Lower lobe of right lung (tissue), 2 donors: ENCODE measurements around the gene LIMS2. TPM values are rescaled to one million over a fixed set of nuclear protein-coding genes. Genes with fewer than 3 reads are reported as not detected.

ENCODE experiments used
- ATAC-seq, 2 donors: fragments of 200-7000 bp; cut with Tn5 transposase; one replicate each; pipeline ENCODE4 v1.9.1; 2020 to 2022; ENCODE audit warnings: mild to moderate bottlenecking in 2 of 2, moderate library complexity in 2 of 2
- DNase-seq: peaks from one replicate; pipeline ENCODE4 v3.0.0-alpha.2; 2020
- H3K27ac ChIP-seq: fragments of 200-600 bp; one replicate; pipeline ENCODE4 v1.8.0; 2022
- H3K27me3 ChIP-seq: fragments of 200-600 bp; one replicate; pipeline ENCODE4 v1.8.0; 2022; ENCODE audit warnings: low read depth
- H3K36me3 ChIP-seq: fragments of 200-600 bp; one replicate; pipeline ENCODE4 v1.8.0; 2022; ENCODE audit warnings: mild to moderate bottlenecking
- H3K4me1 ChIP-seq: fragments of 200-600 bp; one replicate; pipeline ENCODE4 v1.8.0; 2022
- H3K4me3 ChIP-seq: fragments of 200-600 bp; one replicate; pipeline ENCODE4 v1.8.0; 2022; ENCODE audit warnings: mild to moderate bottlenecking
- H3K9me3 ChIP-seq: fragments of 200-600 bp; one replicate; pipeline ENCODE4 v1.8.0; 2022
- intact Hi-C: fragments of 100-400 bp; cut with DNase I; formaldehyde crosslinking; loops from one replicate; pipeline ENCODE4 v1.11.0; 2022
- total RNA-seq: library from RNA; stranded (reverse); fragmentation: NEBNext Ultra II Directional; extraction: Animal tissue kit (Norgen Biotek cat#: 25700); gene quantifications from one replicate; pipeline ENCODE4 v1.2.1, GENCODE V29; 2021
- TF ChIP-seq, protein P1 (sequence below): fragments of 200-600 bp; IDR thresholded peaks from one replicate; pipeline ENCODE4 v1.8.0; 2022; ENCODE audit warnings: antibody characterized with exemption, mild to moderate bottlenecking
- donor health status: DM: no; HTN: yes; CAD: no; lungs with severe emphysema.

Gene LIMS2
- total RNA-seq, 1 donor from 2014 or later, result 148 TPM

DNA sequence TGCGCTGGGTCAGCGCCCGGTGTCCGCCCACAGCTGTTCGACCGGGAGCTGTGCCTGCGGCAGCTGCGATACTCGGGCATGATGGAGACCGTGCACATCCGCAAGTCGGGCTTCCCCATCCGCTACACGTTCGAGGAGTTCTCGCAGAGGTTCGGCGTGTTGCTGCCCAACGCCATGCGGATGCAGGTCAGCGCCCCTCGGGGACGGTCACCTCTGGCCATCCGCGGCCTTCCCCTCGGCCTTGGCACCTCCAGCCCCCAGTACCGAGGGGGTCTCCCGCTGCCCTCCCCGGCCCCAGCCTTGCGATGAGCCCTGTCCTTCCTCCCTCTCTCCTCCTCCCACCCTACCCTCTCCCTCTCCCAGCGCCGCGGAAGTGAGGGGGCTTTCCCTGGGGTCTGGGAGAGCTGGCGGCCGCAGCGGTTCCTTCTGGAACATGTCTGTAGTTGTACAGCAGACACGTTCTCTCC, 82.5 kb downstream of the LIMS2 start:
- intact Hi-C loops, result no loop called here
- ATAC-seq, result no peak
- TF ChIP-seq, protein P1, sequence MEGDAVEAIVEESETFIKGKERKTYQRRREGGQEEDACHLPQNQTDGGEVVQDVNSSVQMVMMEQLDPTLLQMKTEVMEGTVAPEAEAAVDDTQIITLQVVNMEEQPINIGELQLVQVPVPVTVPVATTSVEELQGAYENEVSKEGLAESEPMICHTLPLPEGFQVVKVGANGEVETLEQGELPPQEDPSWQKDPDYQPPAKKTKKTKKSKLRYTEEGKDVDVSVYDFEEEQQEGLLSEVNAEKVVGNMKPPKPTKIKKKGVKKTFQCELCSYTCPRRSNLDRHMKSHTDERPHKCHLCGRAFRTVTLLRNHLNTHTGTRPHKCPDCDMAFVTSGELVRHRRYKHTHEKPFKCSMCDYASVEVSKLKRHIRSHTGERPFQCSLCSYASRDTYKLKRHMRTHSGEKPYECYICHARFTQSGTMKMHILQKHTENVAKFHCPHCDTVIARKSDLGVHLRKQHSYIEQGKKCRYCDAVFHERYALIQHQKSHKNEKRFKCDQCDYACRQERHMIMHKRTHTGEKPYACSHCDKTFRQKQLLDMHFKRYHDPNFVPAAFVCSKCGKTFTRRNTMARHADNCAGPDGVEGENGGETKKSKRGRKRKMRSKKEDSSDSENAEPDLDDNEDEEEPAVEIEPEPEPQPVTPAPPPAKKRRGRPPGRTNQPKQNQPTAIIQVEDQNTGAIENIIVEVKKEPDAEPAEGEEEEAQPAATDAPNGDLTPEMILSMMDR, result no peak
- no peaks in the 10 kb centered on the region for H3K36me3 ChIP-seq
- no peak overlapping the region for H3K27ac ChIP-seq
- no peaks in the 10 kb centered on the region for H3K9me3 ChIP-seq
- DNase-seq, result no peak
- no peaks in the 10 kb centered on the region for H3K27me3 ChIP-seq
- no peaks in the 10 kb centered on the region for H3K4me1 ChIP-seq
- H3K4me3 ChIP-seq, result no peak overlapping the region

DNA sequence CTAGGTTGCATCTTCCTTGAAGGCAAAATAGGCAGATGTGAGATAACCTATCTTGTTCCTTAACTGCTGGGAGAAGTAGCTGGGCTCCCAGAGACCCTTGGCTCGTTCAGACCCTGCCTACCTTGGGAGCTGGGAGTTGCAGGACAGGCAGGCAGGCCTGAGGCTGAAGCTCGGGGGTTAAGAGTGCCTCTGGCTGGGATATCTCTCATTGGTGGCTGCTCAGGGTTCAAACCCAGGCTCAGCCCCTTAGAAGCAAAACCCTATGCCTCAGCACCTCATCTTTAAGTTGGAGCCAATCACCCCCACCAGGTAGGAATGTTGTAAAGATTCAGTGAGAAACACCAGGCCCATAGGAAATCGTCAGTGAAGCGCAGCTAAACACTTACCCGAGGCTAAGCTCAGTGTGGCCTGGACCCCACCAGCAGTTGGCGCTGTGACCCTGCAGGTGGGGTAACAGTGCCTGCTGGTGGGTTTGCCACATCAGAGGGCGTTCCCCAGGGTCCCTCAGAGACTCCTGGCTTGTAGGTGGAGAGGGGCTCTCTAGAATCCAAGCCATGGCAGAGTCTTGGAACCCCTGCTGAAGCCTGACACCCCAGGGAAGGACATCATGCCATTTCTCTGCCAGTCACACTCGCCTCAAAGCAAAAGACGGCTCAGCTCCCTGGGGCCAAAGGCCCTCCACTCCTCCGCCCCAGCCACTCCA, 84.0 kb downstream of the LIMS2 start:
- Histone ChIP-seq H3K4me1 (no peaks in the 10 kb centered on the region), H3K9me3 (no peaks in the 10 kb centered on the region), H3K4me3 (no peak overlapping the region), H3K36me3 (no peaks in the 10 kb centered on the region), H3K27ac (no peak overlapping the region), H3K27me3 (no peaks in the 10 kb centered on the region)
- intact Hi-C loops, result no loop called here
- TF ChIP-seq, protein P1, result peak; percentile 82
- DNase-seq (peak; percentile 70), ATAC-seq (peak; percentile 86 to 90)

DNA sequence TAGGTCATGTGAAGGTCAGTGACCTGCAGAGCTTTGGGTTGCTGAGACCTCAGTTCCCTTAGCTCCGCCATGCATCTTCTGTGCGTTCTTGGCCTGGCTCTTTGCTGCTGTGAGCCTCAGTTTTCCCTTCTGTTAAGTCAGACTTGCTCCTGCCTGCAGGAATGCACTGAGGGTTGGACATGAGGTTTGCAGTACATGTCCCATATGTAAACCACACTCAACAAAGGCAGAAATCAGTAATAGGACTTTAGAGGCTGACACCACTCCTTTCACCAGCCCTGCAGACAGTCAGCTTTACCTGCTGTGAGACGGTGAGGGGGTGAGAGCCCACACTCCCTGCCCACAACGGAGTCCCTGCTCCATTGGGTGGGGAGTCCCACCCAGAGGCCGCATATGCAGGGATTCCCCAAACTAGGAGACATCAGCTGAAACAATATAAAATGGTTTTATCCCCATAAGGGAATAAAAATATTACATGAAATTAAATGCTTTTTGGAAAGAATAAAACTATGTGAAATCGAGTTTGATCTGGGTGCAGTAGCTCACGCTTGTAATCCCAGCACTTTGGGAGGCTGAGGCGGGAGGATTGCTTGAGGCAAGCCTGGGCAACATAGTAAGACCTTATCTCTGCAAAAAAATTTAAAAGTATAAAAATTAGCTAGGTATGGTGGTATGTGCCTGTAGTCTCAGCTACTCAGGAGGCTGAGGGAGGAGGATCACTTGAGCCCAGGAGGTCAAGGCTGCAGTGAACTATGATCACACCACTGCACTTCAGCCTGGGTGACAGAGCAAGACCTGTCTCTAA, 84.7 kb downstream of the LIMS2 start:
- Histone ChIP-seq H3K9me3 (no peaks in the 10 kb centered on the region), H3K27me3 (no peaks in the 10 kb centered on the region), H3K4me3 (no peak overlapping the region), H3K27ac (no peak overlapping the region), H3K36me3 (no peaks in the 10 kb centered on the region), H3K4me1 (no peaks in the 10 kb centered on the region)
- TF ChIP-seq, protein P1, result no peak
- intact Hi-C loops, result no loop called here
- no peak for ATAC-seq
- no peak for DNase-seq

DNA sequence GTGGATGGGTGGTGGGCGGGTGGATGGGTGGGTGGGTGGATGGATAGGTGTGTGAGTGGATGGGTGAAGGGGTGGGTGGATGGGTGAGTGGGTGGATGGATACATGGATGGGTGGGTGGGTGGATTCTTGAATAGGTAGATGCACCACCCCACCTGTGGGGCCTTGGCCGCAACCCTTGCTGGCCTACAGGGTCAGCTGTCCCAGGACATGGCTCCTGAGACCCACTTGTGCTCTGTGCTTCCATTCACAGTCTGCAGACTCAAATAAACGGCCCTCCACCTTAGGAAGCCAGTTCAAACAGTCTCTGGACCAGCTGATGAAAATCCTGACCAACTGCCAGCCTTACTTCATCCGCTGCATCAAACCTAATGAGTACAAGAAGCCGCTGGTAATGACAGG, 85.5 kb downstream of the LIMS2 start:
- Histone ChIP-seq H3K9me3 (no peaks in the 10 kb centered on the region), H3K27ac (no peak overlapping the region), H3K36me3 (no peaks in the 10 kb centered on the region), H3K4me1 (no peaks in the 10 kb centered on the region), H3K4me3 (no peak overlapping the region), H3K27me3 (no peaks in the 10 kb centered on the region)
- intact Hi-C loops, result no loop called here
- TF ChIP-seq, protein P1, result no peak
- ATAC-seq, result no peak
- no peak for DNase-seq

DNA sequence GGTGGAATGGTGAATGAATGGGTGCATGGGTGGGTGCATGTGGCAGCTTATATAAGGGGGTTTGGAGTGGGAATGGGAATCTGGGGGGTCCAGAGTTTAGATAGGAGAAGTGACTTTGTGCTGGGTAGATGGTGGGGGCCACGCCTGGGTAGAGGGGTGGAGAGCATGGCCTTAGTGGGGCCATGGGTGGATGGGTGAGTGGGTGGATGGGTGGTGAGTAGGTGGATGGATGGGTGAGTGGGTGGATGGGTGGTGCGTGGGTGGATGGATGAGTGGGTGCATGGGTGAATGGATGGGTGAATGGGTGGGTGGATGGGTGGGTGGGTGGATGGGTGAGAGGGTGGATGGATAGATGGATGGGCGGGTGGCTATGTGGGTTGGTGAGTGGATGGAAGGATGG, 86.0 kb downstream of the LIMS2 start:
- TF ChIP-seq, protein P1, result no peak
- H3K4me3 ChIP-seq, result no peak overlapping the region
- no peaks in the 10 kb centered on the region for H3K4me1 ChIP-seq
- no peak for DNase-seq
- H3K36me3 ChIP-seq, result no peaks in the 10 kb centered on the region
- H3K27me3 ChIP-seq, result no peaks in the 10 kb centered on the region
- no peak overlapping the region for H3K27ac ChIP-seq
- H3K9me3 ChIP-seq, result no peaks in the 10 kb centered on the region
- intact Hi-C loops, result no loop called here
- no peak for ATAC-seq

Other genes starting within 250 kb of the LIMS2 start
- 36.7 TPM for gene IWS1, start 149.0 kb downstream of the LIMS2 start, total RNA-seq
- 5.2 TPM for gene MYO7B, start 139.8 kb downstream of the LIMS2 start, total RNA-seq
- 0.18 TPM for gene GPR17, start 29.4 kb downstream of the LIMS2 start, total RNA-seq
- 7.4 TPM for gene SFT2D3, start 26.0 kb upstream of the LIMS2 start, total RNA-seq
- gene WDR33, start 135.6 kb upstream of the LIMS2 start, total RNA-seq, result 55.4 TPM
- gene POLR2D, start 182.6 kb upstream of the LIMS2 start, total RNA-seq, result 20.5 TPM
- gene AMMECR1L, start 210.4 kb upstream of the LIMS2 start, total RNA-seq, result 14.8 TPM